ENCODE data around the gene TUBB4B. TPM values are rescaled to one million over a fixed set of nuclear protein-coding genes. Genes with fewer than 3 reads are reported as not detected.

The TUBB4B gene
- total RNA-seq, 1 experiment from 2014 or later: 714 TPM

- no peak overlapping the region for H3K4me3 ChIP-seq (ENCODE audit: low read depth, low read length, poor library complexity, severe bottlenecking)
- DNase-seq (ENCODE audit: low spot score): no peak
- intact Hi-C loops (cut with micrococcal nuclease; ENCODE audit: unreplicated experiment): no loop called here
- peaks cover 5% of the 10 kb centered on the region for H3K36me3 ChIP-seq (ENCODE audit: insufficient read depth, low read length, poor library complexity, severe bottlenecking)
- no peak for TF ChIP-seq CTCF (conservative IDR thresholded peaks at IDR 0.05; ENCODE audit: low read depth, low read length)
- TF ChIP-seq EZH2 (IDR thresholded peaks at IDR 0.05; ENCODE audit: borderline replicate concordance, low read depth, low read length, poor library complexity, severe bottlenecking): no peak
- H3K9me3 ChIP-seq (ENCODE audit: low read depth, low read length, poor library complexity, severe bottlenecking): no peaks in the 10 kb centered on the region
- peak overlapping the region; percentile 13 for H3K27ac ChIP-seq (ENCODE audit: low read depth, low read length, poor library complexity, severe bottlenecking)
- H3K4me1 ChIP-seq (ENCODE audit: insufficient read depth, low read length, poor library complexity, severe bottlenecking): peaks cover 9% of the 10 kb centered on the region
- no peaks in the 10 kb centered on the region for H3K27me3 ChIP-seq (replicated peaks; ENCODE audit: insufficient read depth, low read depth, low read length, poor library complexity)
- no TSS peak for BruUV-seq (replicated peaks)
- ChIA-PET POLR2A (ENCODE audit: low non-redundant PET) (no interaction called here), CTCF (no interaction called here)
Observed at GRCh38 chr9:137218212-137218753, 22.8 kb upstream of the TUBB4B start.

GRCh38 chr9:137218754-137219271 is 22.3 kb upstream of the TUBB4B start:
- no peak for DNase-seq (ENCODE audit: low spot score)
- TF ChIP-seq CTCF (conservative IDR thresholded peaks at IDR 0.05; ENCODE audit: low read depth, low read length) (no peak), EZH2 (IDR thresholded peaks at IDR 0.05; ENCODE audit: borderline replicate concordance, low read depth, low read length, poor library complexity, severe bottlenecking) (no peak)
- Histone ChIP-seq H3K9me3 (ENCODE audit: low read depth, low read length, poor library complexity, severe bottlenecking) (no peaks in the 10 kb centered on the region), H3K27me3 (replicated peaks; ENCODE audit: insufficient read depth, low read depth, low read length, poor library complexity) (no peaks in the 10 kb centered on the region), H3K4me3 (ENCODE audit: low read depth, low read length, poor library complexity, severe bottlenecking) (no peak overlapping the region), H3K27ac (ENCODE audit: low read depth, low read length, poor library complexity, severe bottlenecking) (no peak overlapping the region), H3K36me3 (ENCODE audit: insufficient read depth, low read length, poor library complexity, severe bottlenecking) (peaks cover 5% of the 10 kb centered on the region), H3K4me1 (ENCODE audit: insufficient read depth, low read length, poor library complexity, severe bottlenecking) (peaks cover 9% of the 10 kb centered on the region)
- ChIA-PET CTCF (no interaction called here), POLR2A (ENCODE audit: low non-redundant PET) (no interaction called here)
- no TSS peak for BruUV-seq (replicated peaks)
- intact Hi-C loops (cut with micrococcal nuclease; ENCODE audit: unreplicated experiment): no loop called here

- Histone ChIP-seq H3K27me3 (replicated peaks; ENCODE audit: insufficient read depth, low read depth, low read length, poor library complexity) (no peaks in the 10 kb centered on the region), H3K4me3 (ENCODE audit: low read depth, low read length, poor library complexity, severe bottlenecking) (no peak overlapping the region), H3K36me3 (ENCODE audit: insufficient read depth, low read length, poor library complexity, severe bottlenecking) (peaks cover 5% of the 10 kb centered on the region), H3K4me1 (ENCODE audit: insufficient read depth, low read length, poor library complexity, severe bottlenecking) (peaks cover 9% of the 10 kb centered on the region), H3K9me3 (ENCODE audit: low read depth, low read length, poor library complexity, severe bottlenecking) (no peaks in the 10 kb centered on the region), H3K27ac (ENCODE audit: low read depth, low read length, poor library complexity, severe bottlenecking) (no peak overlapping the region)
- no TSS peak for BruUV-seq (replicated peaks)
- DNase-seq (ENCODE audit: low spot score): no peak
- no peak for TF ChIP-seq CTCF (conservative IDR thresholded peaks at IDR 0.05; ENCODE audit: low read depth, low read length)
- TF ChIP-seq EZH2 (IDR thresholded peaks at IDR 0.05; ENCODE audit: borderline replicate concordance, low read depth, low read length, poor library complexity, severe bottlenecking): no peak
- intact Hi-C loops (cut with micrococcal nuclease; ENCODE audit: unreplicated experiment): loop anchor here (5.0 kb wide), 1 partner anchor 428 kb away; the partner anchor contains the start of gene TMEM141
- POLR2A ChIA-PET (ENCODE audit: low non-redundant PET): no interaction called here
- CTCF ChIA-PET: no interaction called here
Observed at GRCh38 chr9:137219757-137220316, 21.2 kb upstream of the TUBB4B start.
